ENCODE measurements around the gene ZNF219.

The ZNF219 gene

DNA sequence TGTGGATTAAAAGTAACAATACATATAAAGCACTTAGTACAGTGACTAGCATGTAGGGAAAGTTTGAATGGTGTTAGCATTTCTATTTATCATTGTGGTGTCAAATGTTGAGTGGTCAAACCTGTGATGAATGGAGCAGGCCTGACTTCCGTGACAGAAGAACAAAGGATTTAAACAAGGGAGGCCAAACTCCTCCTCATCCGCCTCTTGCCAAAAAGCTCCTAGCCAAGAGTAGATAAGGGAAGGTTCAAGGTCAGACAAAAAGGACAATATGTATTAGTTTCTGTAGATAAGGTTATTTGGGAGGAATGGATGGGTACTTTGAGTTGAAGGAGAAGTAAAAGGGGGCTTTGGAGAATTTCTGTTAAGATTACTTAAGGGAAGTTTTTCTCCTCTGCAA lies 49.8 kb downstream of the ZNF219 start:
- peaks cover 21% of the 10 kb centered on the region for H3K4me1 ChIP-seq (ENCODE audit: insufficient read depth, low read length, poor library complexity, severe bottlenecking)
- H3K9me3 ChIP-seq (ENCODE audit: insufficient read depth, low read depth, low read length) = no peaks in the 10 kb centered on the region
- H3K36me3 ChIP-seq (ENCODE audit: insufficient read depth, low read length) = no peaks in the 10 kb centered on the region
- H3K27me3 ChIP-seq (ENCODE audit: insufficient read depth, low read length, poor library complexity, severe bottlenecking) = no peaks in the 10 kb centered on the region
- TF ChIP-seq, protein P1, sequence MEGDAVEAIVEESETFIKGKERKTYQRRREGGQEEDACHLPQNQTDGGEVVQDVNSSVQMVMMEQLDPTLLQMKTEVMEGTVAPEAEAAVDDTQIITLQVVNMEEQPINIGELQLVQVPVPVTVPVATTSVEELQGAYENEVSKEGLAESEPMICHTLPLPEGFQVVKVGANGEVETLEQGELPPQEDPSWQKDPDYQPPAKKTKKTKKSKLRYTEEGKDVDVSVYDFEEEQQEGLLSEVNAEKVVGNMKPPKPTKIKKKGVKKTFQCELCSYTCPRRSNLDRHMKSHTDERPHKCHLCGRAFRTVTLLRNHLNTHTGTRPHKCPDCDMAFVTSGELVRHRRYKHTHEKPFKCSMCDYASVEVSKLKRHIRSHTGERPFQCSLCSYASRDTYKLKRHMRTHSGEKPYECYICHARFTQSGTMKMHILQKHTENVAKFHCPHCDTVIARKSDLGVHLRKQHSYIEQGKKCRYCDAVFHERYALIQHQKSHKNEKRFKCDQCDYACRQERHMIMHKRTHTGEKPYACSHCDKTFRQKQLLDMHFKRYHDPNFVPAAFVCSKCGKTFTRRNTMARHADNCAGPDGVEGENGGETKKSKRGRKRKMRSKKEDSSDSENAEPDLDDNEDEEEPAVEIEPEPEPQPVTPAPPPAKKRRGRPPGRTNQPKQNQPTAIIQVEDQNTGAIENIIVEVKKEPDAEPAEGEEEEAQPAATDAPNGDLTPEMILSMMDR (conservative IDR thresholded peaks at IDR 0.05; ENCODE audit: low read length) = no peak
- no peak for TF ChIP-seq EZH2phosphoT487 (IDR thresholded peaks at IDR 0.05; ENCODE audit: borderline replicate concordance)
- H3K4me3 ChIP-seq (ENCODE audit: low read length, poor library complexity, severe bottlenecking) = no peak overlapping the region
- no peak overlapping the region for H2AFZ ChIP-seq (ENCODE audit: low read length)
- no peaks in the 10 kb centered on the region for H3F3A ChIP-seq (ENCODE audit: low read depth)
- H3K9me2 ChIP-seq (replicated peaks; ENCODE audit: low read depth, low read length) = no peaks in the 10 kb centered on the region
- H3K79me2 ChIP-seq (ENCODE audit: insufficient read depth, low read length) = no peaks in the 10 kb centered on the region
- H3K4me2 ChIP-seq (ENCODE audit: low read depth, low read length, poor library complexity, severe bottlenecking) = no peak overlapping the region
- no peak overlapping the region for H3K9ac ChIP-seq (ENCODE audit: low read depth, low read length, poor library complexity, severe bottlenecking)
- H4K20me1 ChIP-seq (ENCODE audit: insufficient read depth, low read length, poor library complexity, severe bottlenecking) = no peaks in the 10 kb centered on the region

DNA sequence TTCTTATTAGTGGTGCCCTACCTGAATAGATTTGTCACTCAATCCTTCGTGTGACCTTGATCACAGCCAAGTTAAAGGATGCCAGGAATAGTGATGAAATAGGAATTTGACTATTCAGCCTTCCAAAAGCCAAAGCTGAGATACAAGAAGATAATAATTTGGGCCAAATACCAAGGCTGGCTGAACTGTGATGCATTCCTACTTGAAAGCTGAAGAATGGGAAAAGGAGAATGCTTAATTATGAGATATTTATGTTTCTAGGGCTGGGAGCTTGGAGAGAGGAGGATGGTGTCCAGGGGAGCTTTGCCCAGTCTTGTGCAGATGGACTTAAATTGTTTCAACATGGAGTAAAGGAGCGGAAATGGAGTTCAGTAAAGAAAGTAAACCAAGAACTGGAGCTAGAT lies 51.1 kb downstream of the ZNF219 start:
- Histone ChIP-seq H2AFZ (ENCODE audit: low read length) (no peak overlapping the region), H3K9ac (ENCODE audit: low read depth, low read length, poor library complexity, severe bottlenecking) (no peak overlapping the region), H4K20me1 (ENCODE audit: insufficient read depth, low read length, poor library complexity, severe bottlenecking) (no peaks in the 10 kb centered on the region), H3K9me2 (replicated peaks; ENCODE audit: low read depth, low read length) (no peaks in the 10 kb centered on the region), H3K36me3 (ENCODE audit: insufficient read depth, low read length) (no peaks in the 10 kb centered on the region), H3K9me3 (ENCODE audit: insufficient read depth, low read depth, low read length) (no peaks in the 10 kb centered on the region), H3K79me2 (ENCODE audit: insufficient read depth, low read length) (no peaks in the 10 kb centered on the region), H3K4me3 (ENCODE audit: low read length, poor library complexity, severe bottlenecking) (no peak overlapping the region), H3F3A (ENCODE audit: low read depth) (no peaks in the 10 kb centered on the region), H3K4me1 (ENCODE audit: insufficient read depth, low read length, poor library complexity, severe bottlenecking) (peaks cover 33% of the 10 kb centered on the region), H3K4me2 (ENCODE audit: low read depth, low read length, poor library complexity, severe bottlenecking) (no peak overlapping the region), H3K27me3 (ENCODE audit: insufficient read depth, low read length, poor library complexity, severe bottlenecking) (no peaks in the 10 kb centered on the region)
- TF ChIP-seq EZH2phosphoT487 (IDR thresholded peaks at IDR 0.05; ENCODE audit: borderline replicate concordance) = no peak
- TF ChIP-seq, protein P1 (conservative IDR thresholded peaks at IDR 0.05; ENCODE audit: low read length) = no peak

DNA sequence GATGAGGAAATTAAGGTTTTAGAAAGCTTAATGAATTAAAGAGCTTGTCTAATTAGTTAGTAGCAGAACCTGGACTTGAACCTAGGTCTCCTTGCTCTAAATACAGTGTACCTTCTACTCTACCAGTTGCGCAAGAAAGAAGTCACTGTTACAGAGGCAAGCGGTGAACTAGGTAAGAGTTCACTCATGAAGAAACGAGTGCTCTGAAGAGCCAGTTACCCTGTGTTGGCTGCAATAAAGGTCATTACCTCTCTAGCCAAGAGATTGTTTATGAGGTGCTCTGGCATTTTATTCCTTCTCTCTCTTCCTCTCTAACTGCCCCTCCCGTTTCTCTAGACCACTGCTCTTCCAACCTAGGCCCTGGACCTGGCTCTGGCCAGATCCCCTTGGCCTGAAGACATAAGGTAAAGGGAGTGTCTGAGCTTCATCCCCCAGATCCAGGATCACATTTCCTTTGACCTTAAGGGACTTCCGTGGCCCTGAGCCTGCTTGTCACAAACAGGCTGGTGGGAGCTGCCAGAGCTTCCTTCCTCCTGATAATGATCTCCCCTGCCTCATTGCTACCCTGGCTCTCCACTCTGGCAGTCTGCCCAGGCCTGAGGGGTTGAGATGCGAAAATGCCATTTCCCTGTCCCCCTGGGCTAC lies 54.4 kb downstream of the ZNF219 start:
- Histone ChIP-seq H3K27me3 (ENCODE audit: insufficient read depth, low read length, poor library complexity, severe bottlenecking) (no peaks in the 10 kb centered on the region), H4K20me1 (ENCODE audit: insufficient read depth, low read length, poor library complexity, severe bottlenecking) (no peaks in the 10 kb centered on the region), H3F3A (ENCODE audit: low read depth) (no peaks in the 10 kb centered on the region), H3K36me3 (ENCODE audit: insufficient read depth, low read length) (no peaks in the 10 kb centered on the region), H3K9me3 (ENCODE audit: insufficient read depth, low read depth, low read length) (no peaks in the 10 kb centered on the region), H3K9ac (ENCODE audit: low read depth, low read length, poor library complexity, severe bottlenecking) (peak overlapping the region; percentile 49), H3K4me2 (ENCODE audit: low read depth, low read length, poor library complexity, severe bottlenecking) (peak overlapping the region; percentile 66), H3K79me2 (ENCODE audit: insufficient read depth, low read length) (no peaks in the 10 kb centered on the region), H3K9me2 (replicated peaks; ENCODE audit: low read depth, low read length) (no peaks in the 10 kb centered on the region), H3K4me3 (ENCODE audit: low read length, poor library complexity, severe bottlenecking) (peak overlapping the region; percentile 45), H3K4me1 (ENCODE audit: insufficient read depth, low read length, poor library complexity, severe bottlenecking) (peaks cover 34% of the 10 kb centered on the region), H2AFZ (ENCODE audit: low read length) (peak overlapping the region; percentile 19; the same call in 1 of the 2 replicates)
- TF ChIP-seq, protein P1 (conservative IDR thresholded peaks at IDR 0.05; ENCODE audit: low read length) = no peak
- TF ChIP-seq EZH2phosphoT487 (IDR thresholded peaks at IDR 0.05; ENCODE audit: borderline replicate concordance) = no peak

Measured in Loucy (cell line).